ENCODE data around the gene GDPD5.

DNA sequence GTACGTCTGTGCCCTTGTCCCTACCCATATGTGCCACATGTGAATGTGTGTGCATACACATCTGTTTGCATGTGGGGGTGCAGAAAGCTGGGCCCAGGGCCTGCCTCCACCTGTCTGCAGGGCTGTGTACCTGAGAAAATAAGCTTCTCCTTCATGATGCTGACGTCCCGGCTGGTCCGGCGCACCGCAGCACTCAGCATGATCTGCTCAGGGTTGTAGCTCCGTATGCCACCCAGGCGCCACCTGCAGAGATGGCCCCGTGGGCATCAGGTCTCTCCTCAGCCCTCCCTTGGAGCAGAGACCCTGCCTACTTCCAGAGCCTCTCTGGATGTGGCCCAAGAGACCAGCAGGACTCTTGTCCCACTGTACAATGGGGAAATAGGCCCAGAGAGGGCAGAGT is 88.9 kb downstream of the GDPD5 start:
- no peak for TF ChIP-seq EZH2 (IDR thresholded peaks at IDR 0.05; ENCODE audit: borderline replicate concordance, insufficient read depth, low read depth, low read length, poor library complexity, severe bottlenecking)
- TF ChIP-seq, protein P1, sequence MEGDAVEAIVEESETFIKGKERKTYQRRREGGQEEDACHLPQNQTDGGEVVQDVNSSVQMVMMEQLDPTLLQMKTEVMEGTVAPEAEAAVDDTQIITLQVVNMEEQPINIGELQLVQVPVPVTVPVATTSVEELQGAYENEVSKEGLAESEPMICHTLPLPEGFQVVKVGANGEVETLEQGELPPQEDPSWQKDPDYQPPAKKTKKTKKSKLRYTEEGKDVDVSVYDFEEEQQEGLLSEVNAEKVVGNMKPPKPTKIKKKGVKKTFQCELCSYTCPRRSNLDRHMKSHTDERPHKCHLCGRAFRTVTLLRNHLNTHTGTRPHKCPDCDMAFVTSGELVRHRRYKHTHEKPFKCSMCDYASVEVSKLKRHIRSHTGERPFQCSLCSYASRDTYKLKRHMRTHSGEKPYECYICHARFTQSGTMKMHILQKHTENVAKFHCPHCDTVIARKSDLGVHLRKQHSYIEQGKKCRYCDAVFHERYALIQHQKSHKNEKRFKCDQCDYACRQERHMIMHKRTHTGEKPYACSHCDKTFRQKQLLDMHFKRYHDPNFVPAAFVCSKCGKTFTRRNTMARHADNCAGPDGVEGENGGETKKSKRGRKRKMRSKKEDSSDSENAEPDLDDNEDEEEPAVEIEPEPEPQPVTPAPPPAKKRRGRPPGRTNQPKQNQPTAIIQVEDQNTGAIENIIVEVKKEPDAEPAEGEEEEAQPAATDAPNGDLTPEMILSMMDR (IDR thresholded peaks at IDR 0.05): no peak
